Mesodermal cell (in vitro differentiated cells): ENCODE data around the gene CNOT6L.
"Not testable (repeated sequence)": the region's sequence is repeated elsewhere in the genome, so short reads cannot be mapped to it uniquely, and the experiment has no call there.

Source experiments
- H3K27ac ChIP-seq: 2 replicates; pipeline ENCODE4 v1.7.0; 2013; ENCODE audit warnings: mild to moderate bottlenecking, low read depth, low read length, moderate library complexity; ENCODE audit not compliant: severe bottlenecking
- H3K36me3 ChIP-seq: 2 replicates; pipeline ENCODE4 v1.7.1; 2013; ENCODE audit warnings: mild to moderate bottlenecking, low read length, moderate library complexity; ENCODE audit not compliant: control insufficient read depth, insufficient read depth
- H3K4me1 ChIP-seq: one replicate; pipeline ENCODE4 v1.7.1; 2013; ENCODE audit warnings: mild to moderate bottlenecking, low read length; ENCODE audit not compliant: insufficient read depth, control insufficient read depth, poor library complexity, severe bottlenecking
- H3K4me3 ChIP-seq: 2 replicates; pipeline ENCODE4 v1.7.0; 2013; ENCODE audit warnings: low read length, control low read depth, mild to moderate bottlenecking; ENCODE audit not compliant: insufficient read depth, poor library complexity, severe bottlenecking; ENCODE audit errors: extremely low read depth
- H3K9me3 ChIP-seq: 2 replicates; pipeline ENCODE4 v1.7.1; 2013; ENCODE audit warnings: mild to moderate bottlenecking, low read length, moderate library complexity; ENCODE audit not compliant: control insufficient read depth
- WGBS, 2 experiments: methylation state at CpG; one replicate each; pipeline ENCODE4 v1.1.5; 2013; ENCODE audit warnings: missing lambda C conversion rate in 2 of 2; ENCODE audit not compliant: insufficient coverage in 2 of 2; 5-methylcytosine and 5-hydroxymethylcytosine counted together

Gene CNOT6L

GRCh38 chr4:77782102-77782835 lies 36.9 kb downstream of the CNOT6L start:
- no peaks in the 10 kb centered on the region for H3K36me3 ChIP-seq
- no peaks in the 10 kb centered on the region for H3K4me1 ChIP-seq
- H3K4me3 ChIP-seq: no peak overlapping the region
- H3K27ac ChIP-seq: no peak overlapping the region
- no peaks in the 10 kb centered on the region for H3K9me3 ChIP-seq
- 100% methylated on average over 1 of the region's 1 CpG; no CpG with 5 or more reads in 1 of the 2 experiments for WGBS, 2 experiments

GRCh38 chr4:77780762-77781161 lies 38.4 kb downstream of the CNOT6L start:
- not testable (repeated sequence) for H3K27ac ChIP-seq, H3K36me3 ChIP-seq, H3K4me1 ChIP-seq, H3K9me3 ChIP-seq, H3K4me3 ChIP-seq
- 100% methylated on average over 1 of the region's 2 CpGs; no CpG with 5 or more reads in 1 of the 2 experiments for WGBS, 2 experiments

- no CpG with 5 or more reads among the region's 1 CpG for WGBS, 2 experiments
- H3K4me1 ChIP-seq: no peaks in the 10 kb centered on the region
- H3K36me3 ChIP-seq: no peaks in the 10 kb centered on the region
- no peak overlapping the region for H3K4me3 ChIP-seq
- H3K9me3 ChIP-seq: no peaks in the 10 kb centered on the region
- no peak overlapping the region for H3K27ac ChIP-seq
These were observed 41.9 kb downstream of the CNOT6L start for GRCh38 chr4:77777135-77777807.

GRCh38 chr4:77776182-77777134 lies 42.7 kb downstream of the CNOT6L start:
- WGBS, 2 experiments: 89 to 90% methylated on average over 3 to 4 of the region's 6 CpGs
- Histone ChIP-seq H3K4me1 (no peaks in the 10 kb centered on the region), H3K9me3 (no peaks in the 10 kb centered on the region), H3K4me3 (no peak overlapping the region), H3K27ac (no peak overlapping the region), H3K36me3 (no peaks in the 10 kb centered on the region)

GRCh38 chr4:77773101-77773500 lies 46.1 kb downstream of the CNOT6L start:
- Histone ChIP-seq H3K9me3 (no peaks in the 10 kb centered on the region), H3K4me1 (no peaks in the 10 kb centered on the region), H3K27ac (no peak overlapping the region), H3K4me3 (no peak overlapping the region), H3K36me3 (no peaks in the 10 kb centered on the region)
- WGBS, 2 experiments: 100% methylated on average over 1 of the region's 3 CpGs

GRCh38 chr4:77771566-77771965 lies 47.6 kb downstream of the CNOT6L start:
- Histone ChIP-seq H3K4me1 (no peaks in the 10 kb centered on the region), H3K9me3 (no peaks in the 10 kb centered on the region), H3K4me3 (no peak overlapping the region), H3K36me3 (no peaks in the 10 kb centered on the region), H3K27ac (no peak overlapping the region)

GRCh38 chr4:77765720-77766119 lies 53.4 kb downstream of the CNOT6L start:
- peaks cover 9% of the 10 kb centered on the region for H3K9me3 ChIP-seq
- H3K4me3 ChIP-seq: no peak overlapping the region
- H3K36me3 ChIP-seq: no peaks in the 10 kb centered on the region
- no peak overlapping the region for H3K27ac ChIP-seq
- WGBS, 2 experiments: 80 to 100% methylated on average over 1 of the region's 1 CpG
- no peaks in the 10 kb centered on the region for H3K4me1 ChIP-seq

- WGBS, 2 experiments: no CpG with 5 or more reads among the region's 1 CpG
- Histone ChIP-seq H3K4me1 (no peaks in the 10 kb centered on the region), H3K9me3 (peaks cover 9% of the 10 kb centered on the region), H3K36me3 (no peaks in the 10 kb centered on the region), H3K4me3 (no peak overlapping the region), H3K27ac (no peak overlapping the region)
These were observed 56.6 kb downstream of the CNOT6L start for GRCh38 chr4:77762531-77762930.

- H3K27ac ChIP-seq: no peak overlapping the region
- no CpG with 5 or more reads among the region's 1 CpG for WGBS, 2 experiments
- peaks cover 9% of the 10 kb centered on the region for H3K9me3 ChIP-seq
- no peaks in the 10 kb centered on the region for H3K36me3 ChIP-seq
- H3K4me3 ChIP-seq: no peak overlapping the region
- H3K4me1 ChIP-seq: no peaks in the 10 kb centered on the region
These were observed 57.6 kb downstream of the CNOT6L start for GRCh38 chr4:77761595-77761994.

- Histone ChIP-seq H3K27ac (no peak overlapping the region), H3K4me3 (no peak overlapping the region), H3K4me1 (no peaks in the 10 kb centered on the region), H3K9me3 (peaks cover 9% of the 10 kb centered on the region), H3K36me3 (peaks cover 3% of the 10 kb centered on the region)
- WGBS, 2 experiments: no CpG with 5 or more reads among the region's 1 CpG
These were observed 60.4 kb downstream of the CNOT6L start for GRCh38 chr4:77758804-77759203.
